Stimulated activated CD4-positive, alpha-beta T cell treated with anti-CD3 and anti-CD28 coated beads, Interleukin-12 subunit alpha, Interleukin-12 subunit beta, amount 100 ng/mL, for 48 hours (primary cell): ENCODE measurements around the gene EXOSC9.

Source experiments
- DNase-seq, 3 donors: peaks; one replicate each; pipeline ENCODE4 v3.0.0-alpha.2; 2020; ENCODE audit warnings: low read depth in 2 of 3, low spot score in 1 of 3

Gene EXOSC9

GRCh38 chr4:121788896-121789295 is 12.2 kb upstream of the EXOSC9 start:
- no peak for DNase-seq

GRCh38 chr4:121789455-121789854 is 11.7 kb upstream of the EXOSC9 start:
- DNase-seq = no peak

- DNase-seq = no peak
These were observed 10.9 kb upstream of the EXOSC9 start for GRCh38 chr4:121789960-121790829.

- no peak for DNase-seq
These were observed 10.1 kb upstream of the EXOSC9 start for GRCh38 chr4:121790976-121791375.

- no peak for DNase-seq
These were observed 9.6 kb upstream of the EXOSC9 start for GRCh38 chr4:121791481-121791880.

- no peak for DNase-seq
These were observed 8.2 kb upstream of the EXOSC9 start for GRCh38 chr4:121792966-121793365.

- DNase-seq = no peak
These were observed 6.5 kb upstream of the EXOSC9 start for GRCh38 chr4:121794505-121795188.

GRCh38 chr4:121796283-121796682 is 4.8 kb upstream of the EXOSC9 start:
- no peak for DNase-seq

GRCh38 chr4:121799208-121799823 is 1.8 kb upstream of the EXOSC9 start:
- DNase-seq = no peak

GRCh38 chr4:121799867-121800501 is 1.1 kb upstream of the EXOSC9 start:
- DNase-seq = no peak

- DNase-seq = no peak
These were observed 524 bp upstream of the EXOSC9 start for GRCh38 chr4:121800638-121800960.

- DNase-seq = no peak
These were observed 572 bp downstream of the EXOSC9 start for GRCh38 chr4:121801715-121802075.

- no peak for DNase-seq
These were observed 5.3 kb downstream of the EXOSC9 start for GRCh38 chr4:121806411-121806810.

- no peak for DNase-seq
These were observed 10.0 kb downstream of the EXOSC9 start for GRCh38 chr4:121811122-121811521.

- DNase-seq = no peak
These were observed 13.6 kb downstream of the EXOSC9 start for GRCh38 chr4:121814756-121815155.

- no peak for DNase-seq
These were observed 15.9 kb downstream of the EXOSC9 start for GRCh38 chr4:121817006-121817405.

GRCh38 chr4:121817701-121818100 is 16.6 kb downstream of the EXOSC9 start:
- no peak for DNase-seq

GRCh38 chr4:121818215-121818614 is 17.1 kb downstream of the EXOSC9 start:
- no peak for DNase-seq

- DNase-seq = no peak
These were observed 18.3 kb downstream of the EXOSC9 start for GRCh38 chr4:121819216-121819965.

- DNase-seq = no peak
These were observed 20.9 kb downstream of the EXOSC9 start for GRCh38 chr4:121822047-121822446.
